Central memory CD8-positive, alpha-beta T cell (primary cell): ENCODE data around the gene DAZAP1.

Source experiments
- ATAC-seq: fragments of 150-1000 bp; cut with Tn5 transposase; replicated peaks from 2 replicates; pipeline ENCODE4 v1.10.0; 2022; ENCODE audit warnings: mild to moderate bottlenecking, moderate FRiP score, moderate number of reproducible peaks; ENCODE audit not compliant: poor library complexity, severe bottlenecking; ENCODE audit errors: extremely low read depth
- DNase-seq, 2 donors: peaks; one replicate each; pipeline ENCODE4 v3.0.0; 2021; ENCODE audit warnings: low spot score in 2 of 2
- H3K27ac Mint-ChIP-seq: one replicate; pipeline ENCODE4 v1.8.0; 2022; ENCODE audit warnings: low read depth, mild to moderate bottlenecking, moderate library complexity, mixed read lengths
- H3K27me3 Mint-ChIP-seq: one replicate; pipeline ENCODE4 v1.8.0; 2022; ENCODE audit warnings: mixed read lengths
- H3K36me3 Mint-ChIP-seq: one replicate; pipeline ENCODE4 v1.8.0; 2022; ENCODE audit warnings: mild to moderate bottlenecking, moderate library complexity, mixed read lengths; ENCODE audit not compliant: insufficient read depth
- H3K4me1 Mint-ChIP-seq: one replicate; pipeline ENCODE4 v1.8.0; 2022; ENCODE audit warnings: mixed read lengths
- H3K4me3 Mint-ChIP-seq: one replicate; pipeline ENCODE4 v1.8.0; 2022; ENCODE audit warnings: mild to moderate bottlenecking, moderate library complexity, mixed read lengths
- H3K9me3 Mint-ChIP-seq: one replicate; pipeline ENCODE4 v1.8.0; 2022; ENCODE audit warnings: mixed read lengths

Gene DAZAP1

GRCh38 chr19:1422943-1423342 is 15.6 kb downstream of the DAZAP1 start:
- Mint-ChIP-seq H3K4me1 (peaks cover 6% of the 10 kb centered on the region), H3K4me3 (no peak overlapping the region), H3K27me3 (no peaks in the 10 kb centered on the region), H3K9me3 (no peaks in the 10 kb centered on the region), H3K27ac (no peak overlapping the region), H3K36me3 (peaks cover 62% of the 10 kb centered on the region)
- ATAC-seq (no peak), DNase-seq (no peak)

GRCh38 chr19:1423436-1424191 is 16.2 kb downstream of the DAZAP1 start:
- no peaks in the 10 kb centered on the region for H3K27me3 Mint-ChIP-seq
- peaks cover 6% of the 10 kb centered on the region for H3K4me1 Mint-ChIP-seq
- no peak overlapping the region for H3K27ac Mint-ChIP-seq
- H3K36me3 Mint-ChIP-seq: peaks cover 63% of the 10 kb centered on the region
- DNase-seq (no peak), ATAC-seq (no peak)
- H3K4me3 Mint-ChIP-seq: no peak overlapping the region
- no peaks in the 10 kb centered on the region for H3K9me3 Mint-ChIP-seq

GRCh38 chr19:1424192-1424955 is 17.0 kb downstream of the DAZAP1 start:
- DNase-seq: no peak
- Mint-ChIP-seq H3K4me1 (peaks cover 6% of the 10 kb centered on the region), H3K36me3 (peaks cover 58% of the 10 kb centered on the region), H3K9me3 (no peaks in the 10 kb centered on the region), H3K27ac (no peak overlapping the region), H3K4me3 (no peak overlapping the region), H3K27me3 (no peaks in the 10 kb centered on the region)
- ATAC-seq: no peak

- H3K36me3 Mint-ChIP-seq: peaks cover 58% of the 10 kb centered on the region
- H3K4me1 Mint-ChIP-seq: peaks cover 6% of the 10 kb centered on the region
- H3K9me3 Mint-ChIP-seq: no peaks in the 10 kb centered on the region
- no peak overlapping the region for H3K27ac Mint-ChIP-seq
- ATAC-seq (no peak), DNase-seq (no peak)
- no peaks in the 10 kb centered on the region for H3K27me3 Mint-ChIP-seq
- H3K4me3 Mint-ChIP-seq: no peak overlapping the region
Measured at GRCh38 chr19:1425102-1425837, 17.9 kb downstream of the DAZAP1 start.

- no peaks in the 10 kb centered on the region for H3K27me3 Mint-ChIP-seq
- H3K4me3 Mint-ChIP-seq: no peak overlapping the region
- no peak overlapping the region for H3K27ac Mint-ChIP-seq
- H3K9me3 Mint-ChIP-seq: no peaks in the 10 kb centered on the region
- ATAC-seq (no peak), DNase-seq (no peak)
- H3K4me1 Mint-ChIP-seq: peaks cover 6% of the 10 kb centered on the region
- H3K36me3 Mint-ChIP-seq: peaks cover 56% of the 10 kb centered on the region
Measured at GRCh38 chr19:1425902-1426301, 18.5 kb downstream of the DAZAP1 start.

- Mint-ChIP-seq H3K27ac (no peak overlapping the region), H3K9me3 (no peaks in the 10 kb centered on the region), H3K4me3 (no peak overlapping the region), H3K27me3 (no peaks in the 10 kb centered on the region), H3K36me3 (peaks cover 57% of the 10 kb centered on the region), H3K4me1 (peaks cover 6% of the 10 kb centered on the region)
- ATAC-seq (no peak), DNase-seq (no peak)
Measured at GRCh38 chr19:1426736-1427135, 19.4 kb downstream of the DAZAP1 start.

GRCh38 chr19:1427221-1427920 is 20.0 kb downstream of the DAZAP1 start:
- ATAC-seq: no peak
- no peak for DNase-seq
- H3K9me3 Mint-ChIP-seq: no peaks in the 10 kb centered on the region
- H3K4me1 Mint-ChIP-seq: peaks cover 6% of the 10 kb centered on the region
- no peak overlapping the region for H3K27ac Mint-ChIP-seq
- no peak overlapping the region for H3K4me3 Mint-ChIP-seq
- peaks cover 60% of the 10 kb centered on the region for H3K36me3 Mint-ChIP-seq
- H3K27me3 Mint-ChIP-seq: no peaks in the 10 kb centered on the region

GRCh38 chr19:1428738-1429391 is 21.5 kb downstream of the DAZAP1 start:
- H3K4me1 Mint-ChIP-seq: no peaks in the 10 kb centered on the region
- H3K27ac Mint-ChIP-seq: no peak overlapping the region
- ATAC-seq: no peak
- peaks cover 50% of the 10 kb centered on the region for H3K36me3 Mint-ChIP-seq
- DNase-seq: no peak
- no peaks in the 10 kb centered on the region for H3K27me3 Mint-ChIP-seq
- H3K4me3 Mint-ChIP-seq: no peak overlapping the region
- H3K9me3 Mint-ChIP-seq: no peaks in the 10 kb centered on the region

- ATAC-seq: no peak
- no peaks in the 10 kb centered on the region for H3K27me3 Mint-ChIP-seq
- H3K9me3 Mint-ChIP-seq: no peaks in the 10 kb centered on the region
Measured at GRCh38 chr19:1429750-1430149, 22.4 kb downstream of the DAZAP1 start.

GRCh38 chr19:1430246-1430645 is 22.9 kb downstream of the DAZAP1 start:
- ATAC-seq (no peak), DNase-seq (no peak)
- Mint-ChIP-seq H3K4me3 (no peak overlapping the region), H3K9me3 (no peaks in the 10 kb centered on the region), H3K36me3 (peaks cover 44% of the 10 kb centered on the region), H3K27me3 (no peaks in the 10 kb centered on the region), H3K4me1 (no peaks in the 10 kb centered on the region), H3K27ac (no peak overlapping the region)

More at GRCh38 chr19:1429750-1430149, 22.4 kb downstream of the DAZAP1 start:
- H3K4me3 Mint-ChIP-seq: no peak overlapping the region
- no peak overlapping the region for H3K27ac Mint-ChIP-seq
- DNase-seq: no peak
- H3K36me3 Mint-ChIP-seq: peaks cover 45% of the 10 kb centered on the region
- no peaks in the 10 kb centered on the region for H3K4me1 Mint-ChIP-seq

GRCh38 chr19:1431759-1432506 is 24.5 kb downstream of the DAZAP1 start:
- H3K27me3 Mint-ChIP-seq: no peaks in the 10 kb centered on the region
- H3K4me3 Mint-ChIP-seq: no peak overlapping the region
- H3K36me3 Mint-ChIP-seq: peaks cover 49% of the 10 kb centered on the region
- DNase-seq: no peak
- H3K27ac Mint-ChIP-seq: no peak overlapping the region
- no peaks in the 10 kb centered on the region for H3K4me1 Mint-ChIP-seq
- H3K9me3 Mint-ChIP-seq: no peaks in the 10 kb centered on the region
- ATAC-seq: no peak
